Thymus (tissue), 11 donors: ENCODE measurements around the gene ABTB1. TPM values are rescaled to one million over a fixed set of nuclear protein-coding genes. Genes with fewer than 3 reads are reported as not detected.
A peak's percentile ranks its signal among the peaks of the same experiment; 100 is the strongest.

Source experiments
- DNase-seq, 9 donors: peaks; one replicate each; pipeline ENCODE4 v3.0.0-alpha.2; 2013; ENCODE audit warnings: low spot score in 9 of 9, low read depth in 6 of 9, missing footprints in 1 of 9
- H3K27ac ChIP-seq, 2 donors: one replicate each; pipeline ENCODE4 v1.5.1; 2013; ENCODE audit warnings: control low read depth in 1 of 2, low read depth in 1 of 2, low read length in 1 of 2, mild to moderate bottlenecking in 1 of 2, moderate library complexity in 1 of 2
- H3K27me3 ChIP-seq, 2 donors: one replicate each; pipeline ENCODE4 v1.5.1; 2013; ENCODE audit warnings: low read length in 1 of 2; ENCODE audit not compliant: control insufficient read depth in 2 of 2, insufficient read depth in 1 of 2
- H3K36me3 ChIP-seq, 2 donors: one replicate each; pipeline ENCODE4 v1.5.1; 2013; ENCODE audit warnings: low read length in 1 of 2, mild to moderate bottlenecking in 1 of 2, moderate library complexity in 1 of 2; ENCODE audit not compliant: control insufficient read depth in 2 of 2, insufficient read depth in 2 of 2
- H3K4me1 ChIP-seq, 2 donors: one replicate each; pipeline ENCODE4 v1.5.1; 2013; ENCODE audit warnings: low read length in 2 of 2; ENCODE audit not compliant: control insufficient read depth in 2 of 2, insufficient read depth in 2 of 2
- H3K4me3 ChIP-seq, 2 donors: one replicate each; pipeline ENCODE4 v1.5.1; 2013; ENCODE audit warnings: low read length in 2 of 2, control low read depth in 1 of 2, mild to moderate bottlenecking in 1 of 2
- H3K9me3 ChIP-seq, 2 donors: one replicate each; pipeline ENCODE4 v1.5.1; 2013; ENCODE audit warnings: low read length in 1 of 2, mild to moderate bottlenecking in 1 of 2; ENCODE audit not compliant: control insufficient read depth in 2 of 2, insufficient read depth in 1 of 2
- WGBS: extraction: QIAGEN DNeasy Blood & Tissue Kit; methylation state at CpG from one replicate; pipeline ENCODE4 v1.1.7; 2013; 5-methylcytosine and 5-hydroxymethylcytosine counted together
- polyA plus RNA-seq: library from polyadenylated mRNA; stranded (reverse); fragments of 200-250 nt; gene quantifications from one replicate; pipeline ENCODE4 v1.2.3, GENCODE V29; 2013
- total RNA-seq: library from RNA; stranded (reverse); fragments of 120-200 nt; gene quantifications from one replicate; pipeline ENCODE4 v1.2.4, GENCODE V29; 2013
- donor health status: healthy.

ABTB1 gene
- total and polyA plus RNA-seq, 2 donors = 7.6 to 130 TPM

DNA sequence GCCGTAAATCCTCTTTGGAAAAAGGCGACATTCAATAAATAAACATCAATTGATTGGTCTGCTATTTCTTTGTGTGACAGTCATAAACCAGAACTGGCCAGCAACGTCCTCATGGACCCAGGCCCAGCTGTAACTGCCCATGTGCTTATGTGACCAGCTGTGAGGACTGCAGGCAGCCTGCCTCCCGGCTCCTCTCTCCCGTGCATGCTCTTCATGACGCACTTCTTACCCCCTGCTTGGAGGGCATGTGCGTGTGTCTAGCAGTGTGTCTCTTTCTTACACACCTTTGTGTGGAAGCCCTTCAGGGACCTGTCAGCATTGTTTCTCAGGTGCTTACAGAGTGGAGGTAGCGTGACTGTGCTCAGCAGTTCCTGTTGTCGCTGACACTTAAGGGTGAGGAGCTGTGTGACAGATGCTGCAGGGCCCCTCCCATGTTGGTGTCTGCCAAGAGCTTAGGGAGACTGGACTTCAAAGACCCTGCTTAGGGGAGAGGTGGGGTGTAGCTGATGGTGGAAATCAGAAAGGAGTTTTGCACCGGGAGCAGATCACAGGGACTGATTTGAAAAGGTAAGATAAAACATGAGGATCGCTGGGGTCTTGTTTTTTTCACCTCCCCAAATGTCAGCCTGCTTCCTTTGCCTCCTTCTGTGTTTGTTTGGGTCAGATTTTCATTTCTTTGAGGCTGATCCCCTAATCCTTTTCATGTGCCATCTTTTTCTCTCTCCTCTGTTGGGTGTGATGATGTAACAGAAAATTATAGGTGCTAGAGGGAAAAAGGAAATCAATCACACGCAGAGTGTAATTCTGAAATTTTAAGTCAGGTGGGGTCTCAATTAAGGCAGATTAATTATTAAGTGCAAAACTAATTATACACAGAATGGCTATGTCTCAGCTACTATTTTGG, 41.7 kb upstream of the ABTB1 start:
- Histone ChIP-seq H3K27ac (no peak overlapping the region), H3K4me3 (no peak overlapping the region), H3K4me1 (peaks cover 0 to 16% of the 10 kb centered on the region in 2 donors), H3K36me3 (no peaks in the 10 kb centered on the region), H3K27me3 (peaks cover 17 to 27% of the 10 kb centered on the region in 2 donors), H3K9me3 (peaks cover 0 to 5% of the 10 kb centered on the region in 2 donors)
- DNase-seq = peak in 1 of 9 donors; percentile 28
- WGBS = 95% methylated on average over 12 of the region's 12 CpGs

GRCh38 chr3:127632035-127632820, 40.5 kb upstream of the ABTB1 start:
- 93% methylated on average over 8 of the region's 8 CpGs for WGBS

GRCh38 chr3:127634653-127635052, 38.1 kb upstream of the ABTB1 start:
- H3K4me1 ChIP-seq = peaks cover 0 to 24% of the 10 kb centered on the region in 2 donors
- over 99% methylated on average over 12 of the region's 12 CpGs for WGBS
- peaks cover 0 to 3% of the 10 kb centered on the region in 2 donors for H3K9me3 ChIP-seq
- DNase-seq = no peak
- H3K27ac ChIP-seq = no peak overlapping the region
- peaks cover 2 to 14% of the 10 kb centered on the region in 2 donors for H3K27me3 ChIP-seq
- H3K4me3 ChIP-seq = no peak overlapping the region
- H3K36me3 ChIP-seq = no peaks in the 10 kb centered on the region

More at GRCh38 chr3:127632035-127632820, 40.5 kb upstream of the ABTB1 start:
- Histone ChIP-seq H3K27ac (no peak overlapping the region), H3K4me1 (peaks cover 0 to 19% of the 10 kb centered on the region in 2 donors), H3K4me3 (no peak overlapping the region), H3K27me3 (peaks cover 17 to 27% of the 10 kb centered on the region in 2 donors), H3K9me3 (peaks cover 0 to 5% of the 10 kb centered on the region in 2 donors), H3K36me3 (no peaks in the 10 kb centered on the region)
- no peak for DNase-seq

DNA sequence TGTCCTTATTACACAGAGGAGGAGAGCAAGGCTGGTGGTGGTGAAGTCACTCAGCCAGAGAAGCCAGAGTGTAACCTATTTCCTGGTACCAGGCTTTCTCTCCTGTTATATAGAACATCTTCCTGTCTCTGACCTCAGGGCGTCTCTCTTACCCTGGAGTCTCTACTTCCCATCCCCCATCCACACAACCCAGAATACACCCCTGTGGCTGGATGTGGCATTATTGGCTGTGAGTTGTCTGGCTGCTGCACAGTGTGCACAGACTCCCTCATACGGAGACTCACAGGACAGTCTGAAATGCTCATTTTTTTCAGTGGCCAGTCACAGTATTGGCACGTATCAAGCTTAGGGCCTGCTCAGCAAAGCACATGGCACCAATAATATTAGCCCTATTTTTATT, 35.2 kb upstream of the ABTB1 start:
- 43% methylated on average over 3 of the region's 3 CpGs for WGBS
- Histone ChIP-seq H3K27ac (peak overlapping the region in 1 of 2 donors; percentile 23), H3K4me1 (peaks cover 0 to 11% of the 10 kb centered on the region in 2 donors), H3K4me3 (no peak overlapping the region), H3K9me3 (no peaks in the 10 kb centered on the region), H3K27me3 (no peaks in the 10 kb centered on the region), H3K36me3 (no peaks in the 10 kb centered on the region)
- DNase-seq = peak in 7 of 9 donors; percentile 34 to 78 (median 47)

- Histone ChIP-seq H3K4me3 (no peak overlapping the region), H3K9me3 (no peaks in the 10 kb centered on the region), H3K36me3 (no peaks in the 10 kb centered on the region), H3K27ac (no peak overlapping the region), H3K27me3 (no peaks in the 10 kb centered on the region), H3K4me1 (peaks cover 0 to 11% of the 10 kb centered on the region in 2 donors)
- DNase-seq = no peak
These were observed 34.8 kb upstream of the ABTB1 start for GRCh38 chr3:127637971-127638370.

- H3K4me1 ChIP-seq = peaks cover 0 to 11% of the 10 kb centered on the region in 2 donors
- no peaks in the 10 kb centered on the region for H3K9me3 ChIP-seq
- H3K36me3 ChIP-seq = no peaks in the 10 kb centered on the region
- no peak overlapping the region for H3K4me3 ChIP-seq
- WGBS = 96% methylated on average over 5 of the region's 5 CpGs
- no peak for DNase-seq
- no peak overlapping the region for H3K27ac ChIP-seq
- no peaks in the 10 kb centered on the region for H3K27me3 ChIP-seq
These were observed 33.3 kb upstream of the ABTB1 start for GRCh38 chr3:127639173-127640041.

DNA sequence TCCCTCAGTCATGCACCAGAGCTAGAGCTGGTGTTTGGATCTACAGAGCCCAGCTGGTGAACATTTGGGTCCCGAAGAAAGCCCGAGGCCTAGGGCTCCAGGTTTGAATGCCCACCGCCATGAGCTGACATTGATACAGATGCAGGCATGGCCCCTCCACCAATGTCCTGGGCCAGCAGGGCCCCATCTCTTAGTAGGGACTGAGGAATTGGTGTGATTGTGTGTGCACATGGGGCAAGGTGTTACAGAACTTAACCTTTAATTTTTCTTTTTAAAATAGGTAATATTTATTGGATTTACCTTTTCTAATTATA, 32.8 kb upstream of the ABTB1 start:
- DNase-seq = no peak
- H3K4me1 ChIP-seq = peaks cover 0 to 11% of the 10 kb centered on the region in 2 donors
- H3K9me3 ChIP-seq = no peaks in the 10 kb centered on the region
- no peak overlapping the region for H3K4me3 ChIP-seq
- no peaks in the 10 kb centered on the region for H3K36me3 ChIP-seq
- no peaks in the 10 kb centered on the region for H3K27me3 ChIP-seq
- no peak overlapping the region for H3K27ac ChIP-seq
- WGBS = 96% methylated on average over 3 of the region's 3 CpGs

- Histone ChIP-seq H3K4me1 (peaks cover 0 to 4% of the 10 kb centered on the region in 2 donors), H3K4me3 (no peak overlapping the region), H3K9me3 (no peaks in the 10 kb centered on the region), H3K27ac (no peak overlapping the region), H3K27me3 (no peaks in the 10 kb centered on the region), H3K36me3 (no peaks in the 10 kb centered on the region)
- DNase-seq = no peak
- WGBS = 82% methylated on average over 5 of the region's 5 CpGs
These were observed 27.9 kb upstream of the ABTB1 start for GRCh38 chr3:127644641-127645370.
